LNCAP (cell line): Measurements from ENCODE around the gene OTUD7B.

ENCODE experiments used
- CTCF ChIP-seq: fragments of 450-650 bp; IDR thresholded peaks from 2 replicates; pipeline ENCODE4 v1.5.1; 2017; ENCODE audit warnings: mild to moderate bottlenecking

OTUD7B gene

GRCh38 chr1:150010393-150011115 lies at the start of gene OTUD7B:
OTUD7B (minus strand) TSS chr1:150010726; CDS start chr1:149977510, 33,216 bp downstream.
- no peak for TF ChIP-seq CTCF

DNA sequence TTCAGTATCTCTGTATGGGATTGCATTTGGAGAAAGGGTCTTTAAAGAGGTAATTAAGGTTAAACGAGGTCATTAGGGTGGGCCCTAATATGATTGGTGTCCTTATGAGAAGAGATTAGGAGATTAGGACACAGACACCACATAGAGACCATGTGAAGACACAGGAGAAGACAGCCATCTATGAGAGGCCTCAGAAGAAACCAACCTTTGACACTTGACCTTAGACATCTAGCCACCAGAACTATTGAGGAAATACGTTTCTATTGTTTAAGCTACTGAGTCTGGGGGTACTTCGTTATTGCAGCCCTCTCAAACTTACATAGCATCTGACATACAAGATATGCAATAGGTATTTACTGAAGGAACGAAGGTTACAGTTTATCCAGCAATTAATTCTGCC lies 49.7 kb upstream of the OTUD7B start:
- TF ChIP-seq CTCF: no peak

DNA sequence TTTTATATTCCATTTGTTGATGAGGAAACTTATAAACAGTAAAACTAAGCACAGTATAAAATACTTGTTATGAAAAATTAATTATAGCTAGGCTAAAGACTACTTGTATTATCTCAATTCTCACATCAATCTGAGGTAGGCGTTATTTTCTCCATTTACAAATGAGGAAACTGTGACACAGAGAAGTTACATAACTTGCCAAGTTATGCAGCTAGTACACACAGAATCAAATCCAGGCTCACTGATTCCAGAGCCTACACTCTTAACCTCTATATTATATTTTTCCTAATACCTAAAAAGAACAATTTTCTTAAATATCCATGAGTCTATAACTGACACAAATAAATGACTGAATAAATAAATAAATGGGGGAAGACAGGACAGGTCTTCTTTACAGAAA lies 45.9 kb upstream of the OTUD7B start:
- no peak for TF ChIP-seq CTCF

DNA sequence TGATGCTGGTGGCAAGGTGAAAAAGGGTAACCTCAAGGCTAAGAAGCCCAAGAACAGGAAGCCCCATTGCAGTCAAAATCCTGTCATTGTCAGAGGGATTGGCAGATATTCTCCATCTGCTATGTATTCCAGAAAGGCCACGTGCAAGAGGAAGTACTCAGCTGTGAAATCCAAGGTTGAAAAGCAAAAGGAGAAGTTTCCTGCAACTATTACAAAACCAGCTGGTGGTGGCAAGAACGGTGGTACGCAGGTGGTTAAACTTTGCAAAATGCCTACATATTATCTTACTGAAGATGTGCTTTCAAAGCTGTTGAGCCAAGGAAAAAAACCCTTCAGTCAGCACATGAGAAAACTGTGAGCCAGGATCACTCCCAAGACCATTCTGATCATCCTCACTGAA lies 43.4 kb upstream of the OTUD7B start:
- no peak for TF ChIP-seq CTCF

DNA sequence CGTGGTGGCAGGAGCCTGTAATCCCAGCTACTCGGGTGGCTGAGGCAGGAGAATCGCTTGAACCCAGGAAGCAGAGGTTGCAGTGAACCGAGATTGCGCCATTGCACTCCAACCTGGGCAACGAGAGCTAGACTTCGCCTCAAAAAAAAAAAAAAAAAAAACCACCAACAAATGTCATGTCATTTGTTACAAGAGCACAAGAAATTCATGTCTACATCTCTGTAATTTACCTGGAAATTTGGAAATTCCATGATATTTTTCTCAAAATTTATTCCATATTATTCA lies 40.5 kb upstream of the OTUD7B start:
- TF ChIP-seq CTCF: no peak

- no peak for TF ChIP-seq CTCF
Measured at GRCh38 chr1:150049926-150050325, 39.4 kb upstream of the OTUD7B start.

DNA sequence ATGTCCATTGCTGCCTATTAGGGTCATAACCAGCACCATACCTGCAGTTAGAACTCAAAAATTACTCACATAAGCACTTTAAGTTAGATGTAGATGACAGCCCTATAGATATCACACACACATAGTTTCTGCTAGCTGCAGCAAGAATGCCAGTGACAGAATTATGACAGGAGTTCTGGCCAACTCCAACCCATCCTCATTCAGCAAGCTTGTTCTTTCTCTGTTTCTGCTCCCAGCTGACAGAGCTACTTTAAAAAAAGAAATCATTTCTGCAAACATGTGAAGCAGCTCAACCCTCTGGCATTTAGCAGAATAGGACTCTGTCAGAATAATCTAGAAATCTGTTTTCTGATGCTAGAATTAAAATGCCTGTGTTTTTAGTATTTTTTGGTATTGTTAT lies 23.8 kb upstream of the OTUD7B start:
- TF ChIP-seq CTCF: no peak

- TF ChIP-seq CTCF: no peak
Measured at GRCh38 chr1:150028322-150028721, 17.8 kb upstream of the OTUD7B start.
